Naive thymus-derived CD4-positive, alpha-beta T cell (primary cell): Measurements from ENCODE around the gene ANKRD13D. TPM values are rescaled to one million over a fixed set of nuclear protein-coding genes. Genes with fewer than 3 reads are reported as not detected.

Source experiments
- ATAC-seq: fragments of 150-1000 bp; cut with Tn5 transposase; 2 replicates; pipeline ENCODE4 v1.10.0; 2021; ENCODE audit warnings: mild to moderate bottlenecking, moderate library complexity
- CTCF ChIA-PET: fragments of 350-600 bp; sonication (Branson Sonifier 250); formaldehyde crosslinking; loops from one replicate; lab custom pipeline; 2021; ENCODE audit warnings: antibody characterized with exemption; lab: Charles Lee
- POLR2A ChIA-PET: fragments of 350-600 bp; sonication (Branson Sonifier 250); formaldehyde crosslinking; loops from one replicate; lab custom pipeline; 2021; ENCODE audit warnings: antibody characterized with exemption, inconsistent platforms; lab: Charles Lee
- DNase-seq, 9 donors: peaks; one replicate each; pipeline versions ENCODE4 v3.0.0 to v3.0.0-alpha.2; 2020 to 2022; ENCODE audit warnings: mixed read lengths in 1 of 9
- H3K27ac ChIP-seq: one replicate; pipeline ENCODE4 v1.7.0; 2013; ENCODE audit warnings: mild to moderate bottlenecking, low read depth, low read length, moderate library complexity
- H3K27me3 ChIP-seq, 2 donors: one replicate each; pipeline ENCODE4 v1.7.0; 2013; ENCODE audit warnings: low read length in 2 of 2, mild to moderate bottlenecking in 2 of 2, moderate library complexity in 2 of 2; ENCODE audit not compliant: control insufficient read depth in 2 of 2, insufficient read depth in 2 of 2
- H3K36me3 ChIP-seq, 3 experiments: 1 replicate in 2 of 3; 2 replicates in 1 of 3; pipeline ENCODE4 v1.7.0; 2013; ENCODE audit warnings: low read length in 3 of 3, mild to moderate bottlenecking in 3 of 3, moderate library complexity in 1 of 3; ENCODE audit not compliant: insufficient read depth in 3 of 3, control insufficient read depth in 2 of 3
- H3K4me1 ChIP-seq, 2 donors: one replicate each; pipeline ENCODE4 v1.7.0; 2013; ENCODE audit warnings: low read length in 2 of 2, mild to moderate bottlenecking in 2 of 2, moderate library complexity in 1 of 2; ENCODE audit not compliant: control insufficient read depth in 2 of 2, insufficient read depth in 2 of 2
- H3K4me3 ChIP-seq: 2 replicates; pipeline ENCODE4 v1.7.0; 2013; ENCODE audit warnings: mild to moderate bottlenecking, low read length
- H3K9me3 ChIP-seq, 3 experiments: 1 replicate in 2 of 3; 2 replicates in 1 of 3; pipeline ENCODE4 v1.7.0; 2013; ENCODE audit warnings: low read length in 3 of 3; ENCODE audit not compliant: control insufficient read depth in 2 of 3
- H3K27ac Mint-ChIP-seq, 9 donors: one replicate each; pipeline ENCODE4 v1.8.0; 2020 to 2022; ENCODE audit warnings: mixed read lengths in 9 of 9, mild to moderate bottlenecking in 8 of 9, moderate library complexity in 5 of 9, inconsistent platforms in 2 of 9
- H3K27me3 Mint-ChIP-seq, 5 donors: one replicate each; pipeline ENCODE4 v1.8.0; 2021 to 2022; ENCODE audit warnings: mixed read lengths in 5 of 5, mild to moderate bottlenecking in 1 of 5
- H3K36me3 Mint-ChIP-seq, 5 donors: one replicate each; pipeline ENCODE4 v1.8.0; 2020 to 2022; ENCODE audit warnings: mixed read lengths in 5 of 5, mild to moderate bottlenecking in 3 of 5, inconsistent platforms in 1 of 5
- H3K4me1 Mint-ChIP-seq, 7 donors: one replicate each; pipeline ENCODE4 v1.8.0; 2020 to 2022; ENCODE audit warnings: mixed read lengths in 7 of 7, mild to moderate bottlenecking in 3 of 7, inconsistent platforms in 1 of 7
- H3K4me3 Mint-ChIP-seq, 10 donors: one replicate each; pipeline ENCODE4 v1.8.0; 2020 to 2022; ENCODE audit warnings: mild to moderate bottlenecking in 10 of 10, mixed read lengths in 10 of 10, moderate library complexity in 6 of 10, inconsistent platforms in 2 of 10
- H3K9me3 Mint-ChIP-seq, 11 donors: one replicate each; pipeline ENCODE4 v1.8.0; 2020 to 2022; ENCODE audit warnings: mixed read lengths in 11 of 11, mild to moderate bottlenecking in 4 of 11, inconsistent platforms in 1 of 11, moderate library complexity in 1 of 11
- intact Hi-C, 2 donors: fragments of 100-400 bp; cut with micrococcal nuclease; formaldehyde crosslinking; loops; one replicate each; pipeline ENCODE4 v1.15.1; 2023
- polyA plus RNA-seq, 2 donors: library from polyadenylated mRNA; unstranded; fragments of 300-500 nt; fragmentation: Illumina TruSeq; gene quantifications; one replicate each; pipeline ENCODE4 v1.2.3, GENCODE V29; 2021
- total RNA-seq, 6 experiments: library from RNA in 5 of 6; stranded (reverse) in 5 of 6; gene quantifications; 1 replicate in 5 of 6; 2 replicates in 1 of 6; pipeline ENCODE4 v1.2.3 and lab custom pipeline; 2021 to 2026

The ANKRD13D gene
- total and polyA plus RNA-seq, 7 experiments from 2014 or later = 6.3 to 286 (median 187) TPM

DNA sequence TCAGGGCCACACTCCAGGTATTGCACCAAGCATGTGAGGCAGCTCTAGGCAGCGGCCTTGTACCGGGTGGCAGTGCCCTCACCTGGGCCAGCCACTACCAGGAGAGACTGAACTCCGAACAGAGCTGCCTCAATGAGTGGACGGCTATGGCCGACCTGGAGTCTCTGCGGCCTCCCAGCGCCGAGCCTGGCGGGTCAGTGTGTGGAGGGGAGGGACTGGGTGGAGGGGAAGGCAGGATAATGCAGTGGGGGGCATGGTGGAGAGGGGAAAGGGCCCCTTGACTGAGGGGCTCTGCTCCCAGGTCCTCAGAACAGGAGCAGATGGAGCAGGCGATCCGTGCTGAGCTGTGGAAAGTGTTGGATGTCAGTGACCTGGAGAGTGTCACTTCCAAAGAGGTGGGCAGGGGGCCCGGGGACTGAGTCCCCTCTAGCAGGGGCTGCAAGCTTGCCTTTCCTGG is 18.5 kb downstream of the ANKRD13D start:
- CTCF ChIA-PET = interaction anchor here (0.8 kb wide), 1 partner anchor 38 kb away, joined by 3 read pairs; no protein-coding TSS in a partner anchor
- Mint-ChIP-seq H3K36me3 (peaks cover 0 to 1% (median 0%) of the 10 kb centered on the region in 5 donors), H3K9me3 (no peaks in the 10 kb centered on the region), H3K4me1 (peaks cover 12 to 26% (median 18%) of the 10 kb centered on the region in 7 donors), H3K4me3 (no peak overlapping the region), H3K27me3 (no peaks in the 10 kb centered on the region), H3K27ac (peak overlapping the region in 1 of 9 donors; percentile 38)
- H3K27me3 ChIP-seq = no peaks in the 10 kb centered on the region
- no peak for DNase-seq
- no peak for ATAC-seq
- H3K9me3 ChIP-seq = no peaks in the 10 kb centered on the region
- intact Hi-C loops = no loop called here
- H3K4me1 ChIP-seq = peaks cover 14 to 18% of the 10 kb centered on the region in 2 donors
- POLR2A ChIA-PET = interaction anchor here (0.9 to 10.1 kb wide), 2 partner anchors 18 to 36 kb away, joined by 3 to 124 read pairs; partner anchors contain the start of gene ANKRD13D
- H3K4me3 ChIP-seq = no peak overlapping the region
- H3K27ac ChIP-seq = no peak overlapping the region
- H3K36me3 ChIP-seq = peaks cover 0 to 4% (median 0%) of the 10 kb centered on the region in 3 experiments

GRCh38 chr11:67308031-67308866 is 19.1 kb downstream of the ANKRD13D start:
- no peaks in the 10 kb centered on the region for H3K27me3 Mint-ChIP-seq
- peaks cover 20 to 24% of the 10 kb centered on the region in 2 donors for H3K4me1 ChIP-seq
- H3K27ac ChIP-seq = no peak overlapping the region
- ChIA-PET CTCF (interaction anchor here (0.8 kb wide), 1 partner anchor 37 kb away, joined by 3 read pairs; no protein-coding TSS in a partner anchor), POLR2A (interaction anchor here (0.8 to 10.1 kb wide), 5 partner anchors 14 to 41 kb away, joined by 3 to 124 read pairs (median 3); partner anchors contain the start of gene ANKRD13D)
- no peak for DNase-seq
- peaks cover 0 to 4% (median 0%) of the 10 kb centered on the region in 3 experiments for H3K36me3 ChIP-seq
- H3K4me1 Mint-ChIP-seq = peaks cover 18 to 29% (median 24%) of the 10 kb centered on the region in 7 donors
- H3K9me3 ChIP-seq = no peaks in the 10 kb centered on the region
- H3K36me3 Mint-ChIP-seq = peaks cover 0 to 1% (median 0%) of the 10 kb centered on the region in 5 donors
- no peaks in the 10 kb centered on the region for H3K9me3 Mint-ChIP-seq
- no peak overlapping the region for H3K27ac Mint-ChIP-seq
- intact Hi-C loops = no loop called here
- H3K4me3 ChIP-seq = no peak overlapping the region
- no peaks in the 10 kb centered on the region for H3K27me3 ChIP-seq
- no peak for ATAC-seq
- H3K4me3 Mint-ChIP-seq = no peak overlapping the region

DNA sequence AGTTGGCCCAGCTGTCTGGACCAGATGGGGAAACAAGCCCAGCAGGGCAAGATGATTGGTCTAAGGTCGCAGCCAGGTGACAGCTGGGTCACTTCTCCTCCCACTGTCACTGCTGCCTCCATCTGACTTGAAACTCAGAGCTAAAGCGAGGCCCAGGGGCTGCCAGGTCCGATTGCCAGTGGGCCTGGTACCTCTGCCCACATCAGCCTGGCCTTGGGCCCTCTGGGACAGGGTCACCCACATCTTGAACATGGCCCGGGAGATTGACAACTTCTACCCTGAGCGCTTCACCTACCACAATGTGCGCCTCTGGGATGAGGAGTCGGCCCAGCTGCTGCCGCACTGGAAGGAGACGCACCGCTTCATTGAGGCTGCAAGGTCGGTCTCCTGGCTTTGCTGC is 20.1 kb downstream of the ANKRD13D start:
- H3K9me3 Mint-ChIP-seq = no peaks in the 10 kb centered on the region
- H3K4me3 Mint-ChIP-seq = no peak overlapping the region
- peaks cover 24 to 37% (median 31%) of the 10 kb centered on the region in 7 donors for H3K4me1 Mint-ChIP-seq
- Histone ChIP-seq H3K27ac (no peak overlapping the region), H3K36me3 (peaks cover 0 to 4% (median 0%) of the 10 kb centered on the region in 3 experiments), H3K9me3 (no peaks in the 10 kb centered on the region), H3K27me3 (no peaks in the 10 kb centered on the region), H3K4me1 (peaks cover 21 to 27% of the 10 kb centered on the region in 2 donors), H3K4me3 (no peak overlapping the region)
- ChIA-PET CTCF (no interaction called here), POLR2A (interaction anchor here (0.8 to 2.5 kb wide), 3 partner anchors 15 to 41 kb away, joined by 3 to 8 read pairs (median 3); no protein-coding TSS in a partner anchor)
- intact Hi-C loops = no loop called here
- DNase-seq = no peak
- H3K27me3 Mint-ChIP-seq = no peaks in the 10 kb centered on the region
- no peak for ATAC-seq
- peaks cover 0 to 1% (median 0%) of the 10 kb centered on the region in 5 donors for H3K36me3 Mint-ChIP-seq
- peak overlapping the region in 1 of 9 donors; percentile 24 for H3K27ac Mint-ChIP-seq

DNA sequence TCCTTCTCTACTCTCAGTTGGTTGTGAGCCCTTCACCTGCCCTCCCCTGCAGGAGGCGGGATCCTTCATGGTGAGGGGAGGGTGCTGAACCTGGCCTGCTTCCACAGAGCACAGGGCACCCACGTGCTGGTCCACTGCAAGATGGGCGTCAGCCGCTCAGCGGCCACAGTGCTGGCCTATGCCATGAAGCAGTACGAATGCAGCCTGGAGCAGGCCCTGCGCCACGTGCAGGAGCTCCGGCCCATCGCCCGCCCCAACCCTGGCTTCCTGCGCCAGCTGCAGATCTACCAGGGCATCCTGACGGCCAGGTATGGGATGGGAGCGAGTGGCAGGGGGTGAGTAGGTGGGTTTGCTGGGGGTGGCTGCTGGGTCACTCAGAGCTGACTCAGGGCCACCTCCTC is 20.6 kb downstream of the ANKRD13D start:
- Mint-ChIP-seq H3K27ac (peak overlapping the region in 2 of 9 donors; percentile 24 to 81), H3K4me3 (no peak overlapping the region), H3K4me1 (peaks cover 28 to 37% (median 31%) of the 10 kb centered on the region in 7 donors), H3K27me3 (no peaks in the 10 kb centered on the region), H3K9me3 (no peaks in the 10 kb centered on the region), H3K36me3 (peaks cover 0 to 1% (median 0%) of the 10 kb centered on the region in 5 donors)
- no peaks in the 10 kb centered on the region for H3K9me3 ChIP-seq
- intact Hi-C loops = no loop called here
- H3K27me3 ChIP-seq = no peaks in the 10 kb centered on the region
- peaks cover 0 to 4% (median 0%) of the 10 kb centered on the region in 3 experiments for H3K36me3 ChIP-seq
- ChIA-PET CTCF (no interaction called here), POLR2A (interaction anchor here (0.8 to 2.5 kb wide), 2 partner anchors 42 to 43 kb away, joined by 3 to 8 read pairs; no protein-coding TSS in a partner anchor)
- H3K4me1 ChIP-seq = peaks cover 16 to 23% of the 10 kb centered on the region in 2 donors
- DNase-seq = no peak
- no peak overlapping the region for H3K4me3 ChIP-seq
- no peak for ATAC-seq
- no peak overlapping the region for H3K27ac ChIP-seq

GRCh38 chr11:67310246-67311050 is 21.3 kb downstream of the ANKRD13D start:
- intact Hi-C loops = no loop called here
- CTCF ChIA-PET = interaction anchor here (0.6 to 1.2 kb wide), 2 partner anchors 19 to 41 kb away, joined by 3 read pairs; no protein-coding TSS in a partner anchor
- H3K4me3 Mint-ChIP-seq = no peak overlapping the region
- H3K27ac ChIP-seq = no peak overlapping the region
- peak overlapping the region in 3 of 9 donors; percentile 9 to 93 (median 81) for H3K27ac Mint-ChIP-seq
- POLR2A ChIA-PET = interaction anchor here (0.7 to 2.5 kb wide), 4 partner anchors 17 to 49 kb away, joined by 3 to 8 read pairs (median 4); no protein-coding TSS in a partner anchor
- peaks cover 26 to 41% (median 33%) of the 10 kb centered on the region in 7 donors for H3K4me1 Mint-ChIP-seq
- no peaks in the 10 kb centered on the region for H3K27me3 Mint-ChIP-seq
- DNase-seq = no peak
- peaks cover 0 to 4% (median 0%) of the 10 kb centered on the region in 3 experiments for H3K36me3 ChIP-seq
- H3K9me3 Mint-ChIP-seq = no peaks in the 10 kb centered on the region
- H3K36me3 Mint-ChIP-seq = peaks cover 0 to 1% (median 0%) of the 10 kb centered on the region in 5 donors
- peaks cover 14 to 23% of the 10 kb centered on the region in 2 donors for H3K4me1 ChIP-seq
- no peak for ATAC-seq
- H3K9me3 ChIP-seq = no peaks in the 10 kb centered on the region
- no peak overlapping the region for H3K4me3 ChIP-seq
- H3K27me3 ChIP-seq = no peaks in the 10 kb centered on the region
